Peyer's patch (tissue), 4 donors: ENCODE data around the gene ETV2. TPM values are rescaled to one million over a fixed set of nuclear protein-coding genes. Genes with fewer than 3 reads are reported as not detected.
A peak's percentile ranks its signal among the peaks of the same experiment; 100 is the strongest.

Experiments used
- DNase-seq, 3 donors: peaks; one replicate each; pipeline ENCODE4 v3.0.0-alpha.2; 2017 to 2019
- H3K27ac ChIP-seq, 4 donors: fragments of 200-600 bp; sonication (generic); one replicate each; pipeline ENCODE4 v1.5.1; 2016 to 2019
- H3K27me3 ChIP-seq, 2 donors: fragments of 200-600 bp; sonication (generic); one replicate each; pipeline ENCODE4 v1.5.1; 2019
- H3K36me3 ChIP-seq, 3 donors: fragments of 200-600 bp; sonication (generic); one replicate each; pipeline ENCODE4 v1.5.1; 2016 to 2019
- H3K4me1 ChIP-seq, 4 donors: fragments of 200-600 bp; sonication (generic); one replicate each; pipeline ENCODE4 v1.5.1; 2016 to 2019
- H3K4me3 ChIP-seq, 4 donors: fragments of 200-600 bp; sonication (generic); 1 replicate in 3 of 4; 2 replicates in 1 of 4; pipeline ENCODE4 v1.5.1; 2016 to 2019; ENCODE audit warnings: mild to moderate bottlenecking in 1 of 4
- H3K9me3 ChIP-seq, 4 donors: fragments of 200-600 bp; sonication (generic); one replicate each; pipeline ENCODE4 v1.5.1; 2016 to 2019; ENCODE audit warnings: mild to moderate bottlenecking in 1 of 4
- CTCF ChIP-seq, 6 experiments: fragments of 450-650 bp in 4 of 6; fragments of 200-600 bp in 2 of 6; sonication (generic) in 1 of 6; IDR thresholded peaks; one replicate each; pipeline ENCODE4 v1.5.1; 2017 to 2019; ENCODE audit warnings: antibody characterized with exemption in 6 of 6, mild to moderate bottlenecking in 3 of 6, moderate library complexity in 1 of 6
- POLR2A ChIP-seq, 2 donors: fragments of 450-650 bp; IDR thresholded peaks; one replicate each; pipeline ENCODE4 v1.5.1; 2017; ENCODE audit warnings: antibody characterized with exemption in 2 of 2, mild to moderate bottlenecking in 2 of 2, moderate library complexity in 2 of 2
- total RNA-seq, 4 donors: library from RNA; depleted of rRNA; stranded (reverse); fragments of >200 nt; gene quantifications; one replicate each; pipeline ENCODE4 v1.1.0, GENCODE V29; 2016

The ETV2 gene
- total RNA-seq, 4 donors from 2014 or later: 1.6 to 1.8 TPM; not detected in 2

- H3K27ac ChIP-seq: no peak overlapping the region
- no peak for TF ChIP-seq POLR2A (IDR thresholded peaks at IDR 0.05)
- TF ChIP-seq CTCF (IDR thresholded peaks at IDR 0.05): no peak
- peaks cover 0 to 8% (median 3%) of the 10 kb centered on the region in 4 donors for H3K4me1 ChIP-seq
- DNase-seq: no peak
- H3K27me3 ChIP-seq: no peaks in the 10 kb centered on the region
- no peak overlapping the region for H3K4me3 ChIP-seq
- peaks cover 0 to 8% (median 0%) of the 10 kb centered on the region in 4 donors for H3K9me3 ChIP-seq
- H3K36me3 ChIP-seq: no peaks in the 10 kb centered on the region
Observed at GRCh38 chr19:35607661-35608060, 33.9 kb upstream of the ETV2 start.

- peaks cover 2 to 12% (median 6%) of the 10 kb centered on the region in 4 donors for H3K4me1 ChIP-seq
- no peaks in the 10 kb centered on the region for H3K27me3 ChIP-seq
- TF ChIP-seq CTCF (IDR thresholded peaks at IDR 0.05) (no peak), POLR2A (IDR thresholded peaks at IDR 0.05) (no peak)
- no peak overlapping the region for H3K4me3 ChIP-seq
- H3K36me3 ChIP-seq: no peaks in the 10 kb centered on the region
- no peak overlapping the region for H3K27ac ChIP-seq
- H3K9me3 ChIP-seq: peaks cover 0 to 8% (median 0%) of the 10 kb centered on the region in 4 donors
- no peak for DNase-seq
Observed at GRCh38 chr19:35608251-35608650, 33.3 kb upstream of the ETV2 start.

GRCh38 chr19:35609851-35610353 is 31.6 kb upstream of the ETV2 start:
- Histone ChIP-seq H3K4me3 (no peak overlapping the region), H3K36me3 (no peaks in the 10 kb centered on the region), H3K9me3 (peaks cover 0 to 8% (median 0%) of the 10 kb centered on the region in 4 donors), H3K27me3 (no peaks in the 10 kb centered on the region), H3K4me1 (peaks cover 2 to 12% (median 7%) of the 10 kb centered on the region in 4 donors), H3K27ac (peak overlapping the region in 2 of 4 donors; percentile 55 to 74)
- DNase-seq: peak in 2 of 3 donors; percentile 52 to 60
- TF ChIP-seq POLR2A (IDR thresholded peaks at IDR 0.05): no peak
- no peak for TF ChIP-seq CTCF (IDR thresholded peaks at IDR 0.05)

- Histone ChIP-seq H3K9me3 (peaks cover 0 to 8% (median 0%) of the 10 kb centered on the region in 4 donors), H3K4me3 (peak overlapping the region; percentile 63 to 85 (median 75)), H3K27me3 (no peaks in the 10 kb centered on the region), H3K4me1 (peaks cover 2 to 12% (median 7%) of the 10 kb centered on the region in 4 donors), H3K36me3 (no peaks in the 10 kb centered on the region), H3K27ac (peak overlapping the region in 3 of 4 donors; percentile 66 to 83 (median 77))
- TF ChIP-seq POLR2A (IDR thresholded peaks at IDR 0.05) (no peak), CTCF (IDR thresholded peaks at IDR 0.05) (no peak)
- DNase-seq: no peak
Observed at GRCh38 chr19:35612224-35612558, 29.4 kb upstream of the ETV2 start.

GRCh38 chr19:35612559-35613321 is 28.8 kb upstream of the ETV2 start, which contains the start of gene HAUS5:
TSS of gene HAUS5 (plus strand) at chr19:35612735. CDS start at chr19:35612795, 60 bp downstream.
- Histone ChIP-seq H3K9me3 (peaks cover 0 to 8% (median 0%) of the 10 kb centered on the region in 4 donors), H3K27me3 (no peaks in the 10 kb centered on the region), H3K27ac (peak within 1 kb of the TSS; percentile 66 to 83 (median 74)), H3K4me1 (peaks cover 2 to 12% (median 7%) of the 10 kb centered on the region in 4 donors), H3K36me3 (no peaks in the 10 kb centered on the region), H3K4me3 (peak within 1 kb of the TSS; percentile 63 to 85 (median 75))
- peak; percentile 96 to 98 (median 97) for DNase-seq
- TF ChIP-seq POLR2A (IDR thresholded peaks at IDR 0.05): peak in 1 of 2 donors; percentile 26
- peak in 3 of 6 experiments; percentile 21 to 41 (median 23) for TF ChIP-seq CTCF (IDR thresholded peaks at IDR 0.05)
